KMS-11 (cell line): ENCODE data around the gene SSR3.
"Not testable (repeated sequence)": the region's sequence is repeated elsewhere in the genome, so short reads cannot be mapped to it uniquely, and the experiment has no call there.

ENCODE experiments used
- H2AFZ ChIP-seq: fragments of 200-600 bp; sonication (generic); 2 replicates; pipeline ENCODE4 v1.6.1; 2016; ENCODE audit warnings: antibody characterized with exemption, mixed run types, low read depth
- H3K27ac ChIP-seq: fragments of 200-600 bp; sonication (generic); 2 replicates; pipeline ENCODE4 v1.6.1; 2016; ENCODE audit warnings: mild to moderate bottlenecking, mixed run types
- H3K27me3 ChIP-seq: fragments of 200-600 bp; sonication (generic); 2 replicates; pipeline ENCODE4 v1.6.1; 2017; ENCODE audit warnings: mild to moderate bottlenecking, low read depth, mixed run types, moderate library complexity; ENCODE audit not compliant: insufficient read depth
- H3K36me3 ChIP-seq: fragments of 200-600 bp; sonication (generic); 2 replicates; pipeline ENCODE4 v1.6.1; 2017; ENCODE audit warnings: mild to moderate bottlenecking, mixed run types; ENCODE audit not compliant: insufficient read depth
- H3K4me1 ChIP-seq: fragments of 200-600 bp; sonication (generic); 2 replicates; pipeline ENCODE4 v1.6.1; 2016; ENCODE audit warnings: mild to moderate bottlenecking, low read depth, mixed run types; ENCODE audit not compliant: poor library complexity, severe bottlenecking
- H3K4me2 ChIP-seq: fragments of 200-600 bp; sonication (generic); 2 replicates; pipeline ENCODE4 v1.7.0; 2016; ENCODE audit warnings: mild to moderate bottlenecking, mixed run types
- H3K4me3 ChIP-seq: fragments of 200-600 bp; sonication (generic); IDR thresholded peaks from 2 replicates; pipeline ENCODE4 v1.6.1; 2017; ENCODE audit warnings: low read depth, low read length, mixed read lengths; ENCODE audit not compliant: insufficient read depth
- H3K79me2 ChIP-seq: fragments of 200-600 bp; sonication (generic); 2 replicates; pipeline ENCODE4 v1.6.1; 2016; ENCODE audit warnings: low read depth, mixed run types; ENCODE audit not compliant: insufficient read depth
- H3K9ac ChIP-seq: fragments of 200-600 bp; sonication (generic); 2 replicates; pipeline ENCODE4 v1.6.1; 2016; ENCODE audit warnings: mild to moderate bottlenecking, mixed run types
- H4K20me1 ChIP-seq: fragments of 200-600 bp; sonication (generic); 2 replicates; pipeline ENCODE4 v1.6.1; 2016; ENCODE audit warnings: mild to moderate bottlenecking, mixed run types; ENCODE audit not compliant: insufficient read depth
- CTCF ChIP-seq: fragments of 200-600 bp; sonication (generic); conservative IDR thresholded peaks from 2 replicates; pipeline ENCODE4 v1.6.1; 2017; ENCODE audit warnings: low read depth, mild to moderate bottlenecking, antibody characterized with exemption, low read length, moderate library complexity, mixed read lengths

The SSR3 gene

DNA sequence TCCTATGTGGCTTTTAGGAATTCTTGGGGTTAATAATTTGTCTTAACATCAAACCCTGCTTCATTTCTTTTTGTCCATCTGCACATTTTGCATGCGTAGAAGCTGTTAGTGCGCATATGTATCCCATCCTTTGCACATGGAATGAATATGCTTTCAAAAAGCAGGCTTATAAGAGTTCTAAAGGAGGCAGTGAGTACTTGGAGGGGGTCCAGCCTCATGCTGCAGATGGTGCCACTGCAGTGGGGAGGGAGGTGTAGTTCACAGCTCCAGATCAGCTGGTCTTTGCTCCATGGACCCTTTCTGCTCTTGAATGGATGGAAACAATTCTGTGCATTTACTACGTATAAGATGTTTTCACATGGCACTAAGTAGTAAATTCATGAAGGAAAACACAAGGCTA, 20.7 kb upstream of the SSR3 start:
- no peaks in the 10 kb centered on the region for H4K20me1 ChIP-seq
- H3K27me3 ChIP-seq, result no peaks in the 10 kb centered on the region
- H3K9ac ChIP-seq, result no peak overlapping the region
- no peak overlapping the region for H3K4me3 ChIP-seq
- H3K79me2 ChIP-seq, result no peaks in the 10 kb centered on the region
- no peak overlapping the region for H2AFZ ChIP-seq
- no peak overlapping the region for H3K27ac ChIP-seq
- H3K4me1 ChIP-seq, result no peaks in the 10 kb centered on the region
- no peak for TF ChIP-seq CTCF
- no peaks in the 10 kb centered on the region for H3K36me3 ChIP-seq
- H3K4me2 ChIP-seq, result no peak overlapping the region

GRCh38 chr3:156569881-156570280, 15.0 kb upstream of the SSR3 start:
- H3K4me3 ChIP-seq, H3K9ac ChIP-seq, H3K36me3 ChIP-seq, H3K4me1 ChIP-seq, H2AFZ ChIP-seq, H3K27ac ChIP-seq, H3K79me2 ChIP-seq, H3K27me3 ChIP-seq, H4K20me1 ChIP-seq, H3K4me2 ChIP-seq: not testable (repeated sequence)

DNA sequence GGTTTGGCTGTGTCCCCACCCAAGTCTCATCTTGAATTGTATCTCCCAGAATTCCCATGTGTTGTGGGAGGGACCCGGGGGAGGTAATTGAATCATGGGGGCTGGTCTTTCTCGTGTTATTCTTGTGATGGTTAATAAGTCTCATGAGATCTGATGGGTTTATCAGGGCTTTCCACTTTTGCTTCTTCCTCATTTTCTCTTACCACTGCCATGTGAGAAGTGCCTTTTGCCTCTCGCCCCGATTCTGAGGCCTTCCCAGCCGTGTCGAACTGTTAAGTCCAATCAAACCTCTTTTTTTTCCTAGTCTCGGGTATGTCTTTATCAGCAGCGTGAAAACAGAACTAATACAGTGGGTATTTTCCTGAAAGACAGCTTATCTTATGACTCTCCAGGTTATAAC, 14.1 kb upstream of the SSR3 start:
- H3K27ac ChIP-seq, H3K4me2 ChIP-seq, H3K9ac ChIP-seq, H3K4me3 ChIP-seq, H3K36me3 ChIP-seq, H4K20me1 ChIP-seq, H3K79me2 ChIP-seq, H3K27me3 ChIP-seq, H3K4me1 ChIP-seq, H2AFZ ChIP-seq: not testable (repeated sequence)

DNA sequence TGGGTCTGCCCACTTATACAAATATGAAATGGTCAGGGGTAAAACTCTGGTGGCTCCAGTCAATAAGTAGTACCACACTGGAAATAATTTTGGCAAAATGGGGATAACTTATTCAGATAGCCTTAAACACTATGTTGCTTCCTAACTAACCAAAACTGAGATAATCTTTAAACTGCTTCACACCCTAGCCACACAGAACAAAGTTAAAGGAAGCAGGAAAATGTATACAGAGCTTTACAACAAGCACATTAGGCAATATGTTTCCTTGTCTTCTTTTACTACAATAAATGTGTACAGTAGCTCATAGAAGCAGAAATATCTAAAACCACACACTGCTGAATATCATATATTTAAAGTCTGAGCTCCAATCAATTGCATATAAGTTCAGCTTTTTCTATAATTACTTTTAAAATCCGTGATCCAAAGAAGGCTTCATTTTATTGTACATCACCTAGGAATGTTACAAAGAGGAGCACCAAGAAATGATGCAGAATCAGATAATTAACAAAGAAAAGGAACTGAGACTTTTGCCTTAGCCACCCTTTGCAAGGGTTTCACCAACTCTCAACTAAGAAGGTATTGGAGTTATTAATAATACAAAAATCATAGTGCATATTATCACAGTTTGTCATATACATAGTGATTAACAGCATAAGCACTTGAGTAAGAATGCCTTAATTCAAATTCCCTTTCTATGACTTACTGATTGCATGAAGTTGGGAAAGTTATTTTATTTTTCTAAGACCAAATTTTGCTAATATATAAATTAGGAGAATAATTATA, 9.2 kb upstream of the SSR3 start:
- Histone ChIP-seq H3K27me3 (no peaks in the 10 kb centered on the region), H2AFZ (no peak overlapping the region), H3K4me3 (no peak overlapping the region), H3K4me1 (no peaks in the 10 kb centered on the region), H3K79me2 (no peaks in the 10 kb centered on the region), H3K9ac (no peak overlapping the region), H3K36me3 (no peaks in the 10 kb centered on the region), H3K4me2 (no peak overlapping the region), H4K20me1 (no peaks in the 10 kb centered on the region), H3K27ac (no peak overlapping the region)
- TF ChIP-seq CTCF, result no peak

GRCh38 chr3:156562486-156562885, 7.6 kb upstream of the SSR3 start:
- not testable (repeated sequence) for H3K27ac ChIP-seq, H3K79me2 ChIP-seq, H3K36me3 ChIP-seq, H3K27me3 ChIP-seq, H2AFZ ChIP-seq, H3K4me1 ChIP-seq, H4K20me1 ChIP-seq, H3K4me2 ChIP-seq, H3K9ac ChIP-seq, H3K4me3 ChIP-seq

DNA sequence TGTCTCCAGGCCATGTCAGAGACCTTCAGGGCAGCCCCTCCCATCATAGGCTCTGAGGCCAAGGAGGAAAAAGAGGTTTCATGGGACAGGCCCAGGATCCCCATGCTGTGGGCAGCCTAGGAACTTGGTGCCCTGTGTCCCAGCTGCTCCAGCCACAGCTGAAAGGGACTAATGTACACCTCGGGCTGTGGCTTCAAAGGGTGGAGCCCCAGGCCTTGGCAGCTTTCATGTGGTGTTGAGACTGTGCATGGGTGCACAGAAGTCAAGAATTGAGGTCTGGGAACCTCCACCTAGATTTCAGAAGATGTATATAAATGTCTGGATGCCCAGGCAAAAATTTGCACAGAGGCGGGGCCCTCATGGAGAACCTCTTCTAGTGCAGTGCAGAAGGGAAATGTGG, 6.6 kb upstream of the SSR3 start:
- Histone ChIP-seq H4K20me1 (no peaks in the 10 kb centered on the region), H3K79me2 (no peaks in the 10 kb centered on the region), H3K27me3 (no peaks in the 10 kb centered on the region), H3K4me2 (no peak overlapping the region), H3K4me3 (no peak overlapping the region), H2AFZ (no peak overlapping the region), H3K27ac (no peak overlapping the region), H3K9ac (no peak overlapping the region), H3K4me1 (no peaks in the 10 kb centered on the region), H3K36me3 (no peaks in the 10 kb centered on the region)
- no peak for TF ChIP-seq CTCF
